ENCODE data around the gene DPH2. TPM values are rescaled to one million over a fixed set of nuclear protein-coding genes. Genes with fewer than 3 reads are reported as not detected.

Gene DPH2
- total RNA-seq, 2 experiments from 2014 or later: 10.3 to 12.0 TPM

GRCh38 chr1:43931711-43932660 lies 37.8 kb upstream of the DPH2 start:
- intact Hi-C loops (cut with DNase I, micrococcal nuclease): loop anchor here in 1 of 2 experiments (5.0 to 10.0 kb wide), 2 partner anchors 115 to 707 kb away; no protein-coding TSS in a partner anchor
- Mint-ChIP-seq H3K27ac (no peak overlapping the region), H3K4me3 (no peak overlapping the region)

GRCh38 chr1:43932786-43933385 lies 36.9 kb upstream of the DPH2 start:
- no peak for ATAC-seq (ENCODE audit: poor library complexity)
- H3K27ac Mint-ChIP-seq: no peak overlapping the region

More at GRCh38 chr1:43931711-43932660, 37.8 kb upstream of the DPH2 start:
- peaks cover 15% of the 10 kb centered on the region for H3K4me1 Mint-ChIP-seq (ENCODE audit: low read depth)
- H3K27me3 Mint-ChIP-seq: peaks cover 36% of the 10 kb centered on the region
- ATAC-seq (ENCODE audit: poor library complexity): no peak
- ChIA-PET POLR2A (no interaction called here), CTCF (no interaction called here)
- peaks cover 33% of the 10 kb centered on the region for H3K4me1 ChIP-seq (ENCODE audit: insufficient read depth, low read length)
- no peak overlapping the region for H3K27ac ChIP-seq (ENCODE audit: low read depth in 1 of 2, low read length in 2 of 2)
- H3K4me3 ChIP-seq (ENCODE audit: low read length): no peak overlapping the region
- DNase-seq: no peak
- no peaks in the 10 kb centered on the region for H3K36me3 ChIP-seq (ENCODE audit: insufficient read depth, low read length)
- no peak for TF ChIP-seq CTCF (IDR thresholded peaks at IDR 0.05)
- no peaks in the 10 kb centered on the region for H3K9me3 Mint-ChIP-seq
- peaks cover 35 to 41% of the 10 kb centered on the region in 2 experiments for H3K27me3 ChIP-seq (ENCODE audit: control insufficient read depth in 1 of 2, insufficient read depth in 2 of 2, low read length in 2 of 2)
- no peaks in the 10 kb centered on the region for H3K36me3 Mint-ChIP-seq (ENCODE audit: low read depth)
- H3K9me3 ChIP-seq (ENCODE audit: control insufficient read depth in 1 of 2, insufficient read depth in 1 of 2, low read length in 2 of 2): peaks cover 0 to 12% of the 10 kb centered on the region in 2 experiments

More at GRCh38 chr1:43932786-43933385, 36.9 kb upstream of the DPH2 start:
- ChIA-PET POLR2A (no interaction called here), CTCF (interaction anchor here (3.3 kb wide), 1 partner anchor 169 kb away, joined by 20 read pairs; no protein-coding TSS in a partner anchor)
- Histone ChIP-seq H3K36me3 (ENCODE audit: insufficient read depth, low read length) (peaks cover 4% of the 10 kb centered on the region), H3K4me1 (ENCODE audit: insufficient read depth, low read length) (peaks cover 33% of the 10 kb centered on the region), H3K4me3 (ENCODE audit: low read length) (no peak overlapping the region), H3K9me3 (ENCODE audit: control insufficient read depth in 1 of 2, insufficient read depth in 1 of 2, low read length in 2 of 2) (peaks cover 0 to 12% of the 10 kb centered on the region in 2 experiments), H3K27me3 (ENCODE audit: control insufficient read depth in 1 of 2, insufficient read depth in 2 of 2, low read length in 2 of 2) (peaks cover 35 to 41% of the 10 kb centered on the region in 2 experiments), H3K27ac (ENCODE audit: low read depth in 1 of 2, low read length in 2 of 2) (no peak overlapping the region)
- H3K4me1 Mint-ChIP-seq (ENCODE audit: low read depth): peaks cover 15% of the 10 kb centered on the region
- no peaks in the 10 kb centered on the region for H3K9me3 Mint-ChIP-seq
- DNase-seq: no peak
- H3K4me3 Mint-ChIP-seq: no peak overlapping the region
- H3K36me3 Mint-ChIP-seq (ENCODE audit: low read depth): no peaks in the 10 kb centered on the region
- intact Hi-C loops (cut with DNase I, micrococcal nuclease): loop anchor here in 1 of 2 experiments (5.0 to 10.0 kb wide), 2 partner anchors 114 to 708 kb away; no protein-coding TSS in a partner anchor
- H3K27me3 Mint-ChIP-seq: peaks cover 36% of the 10 kb centered on the region
- TF ChIP-seq CTCF (IDR thresholded peaks at IDR 0.05): no peak

All from CD4-positive, alpha-beta T cell (primary cell).